LNCaP clone FGC (cell line): ENCODE data around the gene CPEB4.
A peak's percentile ranks its signal among the peaks of the same experiment; 100 is the strongest.

Experiments used
- DNase-seq: peaks from one replicate; pipeline ENCODE4 v3.0.0-alpha.2; 2011; ENCODE audit warnings: low read depth
- H3K4me3 ChIP-seq: 2 replicates; pipeline ENCODE4 v1.5.1; 2011; ENCODE audit warnings: mild to moderate bottlenecking, low read depth, low read length, control low read depth
- CTCF ChIP-seq: IDR thresholded peaks from 2 replicates; pipeline ENCODE4 v1.5.1; 2012; ENCODE audit warnings: mild to moderate bottlenecking; ENCODE audit not compliant: control insufficient read depth, insufficient read depth; ENCODE audit errors: extremely low read depth

The CPEB4 gene

GRCh38 chr5:173945160-173945559 is 57.0 kb downstream of the CPEB4 start:
- DNase-seq, result no peak
- no peak overlapping the region for H3K4me3 ChIP-seq

GRCh38 chr5:173946323-173946722 is 58.2 kb downstream of the CPEB4 start:
- H3K4me3 ChIP-seq, result no peak overlapping the region
- TF ChIP-seq CTCF, result no peak

More at GRCh38 chr5:173945160-173945559, 57.0 kb downstream of the CPEB4 start:
- TF ChIP-seq CTCF, result no peak

GRCh38 chr5:173950829-173951228 is 62.7 kb downstream of the CPEB4 start:
- H3K4me3 ChIP-seq, result no peak overlapping the region
- DNase-seq, result no peak
- TF ChIP-seq CTCF, result no peak

More at GRCh38 chr5:173946323-173946722, 58.2 kb downstream of the CPEB4 start:
- DNase-seq, result no peak

- no peak for TF ChIP-seq CTCF
- DNase-seq, result peak; percentile 50
These were observed 65.5 kb downstream of the CPEB4 start for GRCh38 chr5:173953528-173954090.

GRCh38 chr5:173954671-173955521 is 66.7 kb downstream of the CPEB4 start:
- DNase-seq, result no peak
- no peak for TF ChIP-seq CTCF

More at GRCh38 chr5:173953528-173954090, 65.5 kb downstream of the CPEB4 start:
- no peak overlapping the region for H3K4me3 ChIP-seq

GRCh38 chr5:173960986-173961385 is 72.8 kb downstream of the CPEB4 start:
- H3K4me3 ChIP-seq, result no peak overlapping the region
- no peak for TF ChIP-seq CTCF
- no peak for DNase-seq

More at GRCh38 chr5:173954671-173955521, 66.7 kb downstream of the CPEB4 start:
- no peak overlapping the region for H3K4me3 ChIP-seq

GRCh38 chr5:173961418-173961817 is 73.3 kb downstream of the CPEB4 start:
- TF ChIP-seq CTCF, result no peak

More at GRCh38 chr5:173961418-173961817, 73.3 kb downstream of the CPEB4 start:
- DNase-seq, result no peak
- H3K4me3 ChIP-seq, result no peak overlapping the region
